H9 (cell line): Measurements from ENCODE around the gene BAX. TPM values are rescaled to one million over a fixed set of nuclear protein-coding genes. Genes with fewer than 3 reads are reported as not detected.
A peak's percentile ranks its signal among the peaks of the same experiment; 100 is the strongest.

ENCODE experiments used
- DNase-seq: peaks from one replicate; pipeline ENCODE4 v3.0.0-alpha.2; 2017
- H2AFZ ChIP-seq: one replicate; pipeline ENCODE4 v1.6.1; 2013; ENCODE audit warnings: mild to moderate bottlenecking, low read length, control low read depth, moderate library complexity
- H2AK5ac ChIP-seq: 2 replicates; pipeline ENCODE4 v1.6.1; 2013; ENCODE audit warnings: low read length, control low read depth, mixed read lengths; ENCODE audit not compliant: insufficient read length
- H2BK120ac ChIP-seq: one replicate; pipeline ENCODE4 v1.6.1; 2013; ENCODE audit warnings: low read depth, mild to moderate bottlenecking, low read length, control low read depth, inconsistent platforms; ENCODE audit not compliant: poor library complexity, severe bottlenecking
- H2BK12ac ChIP-seq: 2 replicates; pipeline ENCODE4 v1.6.1; 2013; ENCODE audit warnings: low read length, control low read depth, mixed read lengths, low read depth; ENCODE audit not compliant: insufficient read length
- H2BK15ac ChIP-seq: 2 replicates; pipeline ENCODE4 v1.6.1; 2013; ENCODE audit warnings: low read depth, low read length, control low read depth
- H2BK20ac ChIP-seq: one replicate; pipeline ENCODE4 v1.6.1; 2013; ENCODE audit warnings: low read depth, mild to moderate bottlenecking, low read length, control low read depth, inconsistent platforms; ENCODE audit not compliant: poor library complexity, severe bottlenecking
- H2BK5ac ChIP-seq: 2 replicates; pipeline ENCODE4 v1.6.1; 2013; ENCODE audit warnings: low read length, control low read depth, mixed read lengths; ENCODE audit not compliant: insufficient read length
- H3K14ac ChIP-seq: 2 replicates; pipeline ENCODE4 v1.6.1; 2013; ENCODE audit warnings: low read length, control low read depth; ENCODE audit not compliant: insufficient read depth
- H3K18ac ChIP-seq: 2 replicates; pipeline ENCODE4 v1.6.1; 2013; ENCODE audit warnings: low read depth, mild to moderate bottlenecking, mixed read lengths, low read length, control low read depth; ENCODE audit not compliant: insufficient read length
- H3K23ac ChIP-seq: 2 replicates; pipeline ENCODE4 v1.6.1; 2013; ENCODE audit warnings: low read length, control low read depth, mixed read lengths, low read depth; ENCODE audit not compliant: insufficient read length
- H3K23me2 ChIP-seq: 2 replicates; pipeline ENCODE4 v1.6.1; 2013; ENCODE audit warnings: low read depth, mild to moderate bottlenecking, mixed read lengths, low read length, control low read depth; ENCODE audit not compliant: insufficient read length, poor library complexity, severe bottlenecking
- H3K27ac ChIP-seq: 2 replicates; pipeline ENCODE4 v1.5.1; 2013; ENCODE audit warnings: low read length, control low read depth, mixed read lengths, low read depth; ENCODE audit not compliant: insufficient read length
- H3K27me3 ChIP-seq: 2 replicates; pipeline ENCODE4 v1.6.1; 2013; ENCODE audit warnings: low read length, control low read depth, inconsistent platforms; ENCODE audit not compliant: insufficient read depth
- H3K4ac ChIP-seq: 2 replicates; pipeline ENCODE4 v1.6.1; 2013; ENCODE audit warnings: low read depth, mild to moderate bottlenecking, control low read depth, inconsistent platforms, low read length, moderate library complexity
- H3K4me1 ChIP-seq: 2 replicates; pipeline ENCODE4 v1.6.1; 2013; ENCODE audit warnings: low read length, control low read depth, inconsistent platforms; ENCODE audit not compliant: insufficient read depth
- H3K4me2 ChIP-seq: 2 replicates; pipeline ENCODE4 v1.6.1; 2013; ENCODE audit warnings: low read length, control low read depth, mixed read lengths; ENCODE audit not compliant: insufficient read length, insufficient read depth
- H3K56ac ChIP-seq: 2 replicates; pipeline ENCODE4 v1.6.1; 2013; ENCODE audit warnings: low read depth, mild to moderate bottlenecking, mixed read lengths, low read length, control low read depth; ENCODE audit not compliant: insufficient read length
- H3K79me1 ChIP-seq: 2 replicates; pipeline ENCODE4 v1.6.1; 2013; ENCODE audit warnings: low read depth, mild to moderate bottlenecking, moderate library complexity, low read length, control low read depth, inconsistent platforms; ENCODE audit not compliant: insufficient read depth, poor library complexity, severe bottlenecking
- H3K79me2 ChIP-seq: 2 replicates; pipeline ENCODE4 v1.6.1; 2013; ENCODE audit warnings: low read length, control low read depth, inconsistent platforms; ENCODE audit not compliant: insufficient read depth
- H3K9ac ChIP-seq: 2 replicates; pipeline ENCODE4 v1.6.1; 2013; ENCODE audit warnings: low read length, control low read depth, mixed read lengths; ENCODE audit not compliant: insufficient read length; ENCODE audit errors: extremely low read depth
- H3K9me3 ChIP-seq: one replicate; pipeline ENCODE4 v1.6.1; 2013; ENCODE audit warnings: low read depth, low read length, inconsistent platforms; ENCODE audit not compliant: control insufficient read depth
- H3T11ph ChIP-seq: one replicate; pipeline ENCODE4 v1.6.1; 2013; ENCODE audit warnings: mild to moderate bottlenecking, low read length, control low read depth, inconsistent platforms
- H4K20me1 ChIP-seq: one replicate; pipeline ENCODE4 v1.6.1; 2013; ENCODE audit not compliant: control insufficient read depth, insufficient read length, insufficient read depth
- H4K5ac ChIP-seq: 2 replicates; pipeline ENCODE4 v1.6.1; 2013; ENCODE audit warnings: low read depth, mild to moderate bottlenecking, mixed read lengths, low read length, control low read depth; ENCODE audit not compliant: insufficient read length
- H4K8ac ChIP-seq: replicated peaks from 2 replicates; pipeline ENCODE4 v1.6.1; 2013; ENCODE audit warnings: low read length, control low read depth, mixed read lengths, low read depth; ENCODE audit not compliant: insufficient read length
- H4K91ac ChIP-seq: 2 replicates; pipeline ENCODE4 v1.6.1; 2013; ENCODE audit warnings: low read depth, mild to moderate bottlenecking, moderate library complexity, mixed read lengths, low read length, control low read depth; ENCODE audit not compliant: insufficient read length
- H3K27ac Mint-ChIP-seq, 3 experiments: 2 replicates in 2 of 3; 3 replicates in 1 of 3; pipeline ENCODE4 v1.8.0; 2020 to 2021; ENCODE audit warnings: mixed read lengths in 3 of 3, mild to moderate bottlenecking in 1 of 3, moderate library complexity in 1 of 3
- H3K27me3 Mint-ChIP-seq: 2 replicates; pipeline ENCODE4 v1.8.0; 2021; ENCODE audit warnings: low read depth, mild to moderate bottlenecking, moderate library complexity, mixed read lengths
- H3K36me3 Mint-ChIP-seq, 3 experiments: 2 replicates in 2 of 3; 3 replicates in 1 of 3; pipeline ENCODE4 v1.8.0; 2020 to 2021; ENCODE audit warnings: low read depth in 3 of 3, mixed read lengths in 3 of 3; ENCODE audit not compliant: insufficient read depth in 1 of 3
- H3K4me1 Mint-ChIP-seq, 2 experiments: 2 replicates each; pipeline ENCODE4 v1.8.0; 2020; ENCODE audit warnings: mixed read lengths in 2 of 2
- H3K4me3 Mint-ChIP-seq, 2 experiments: 2 replicates in 1 of 2; 3 replicates in 1 of 2; pipeline ENCODE4 v1.8.0; 2020 to 2021; ENCODE audit warnings: mild to moderate bottlenecking in 2 of 2, mixed read lengths in 2 of 2, moderate library complexity in 1 of 2
- H3K9me3 Mint-ChIP-seq, 2 experiments: 2 replicates in 1 of 2; 3 replicates in 1 of 2; pipeline ENCODE4 v1.8.0; 2020; ENCODE audit warnings: mild to moderate bottlenecking in 2 of 2, mixed read lengths in 2 of 2, moderate library complexity in 1 of 2
- CTCF ChIP-seq: fragments of 200-600 bp; sonication (generic); conservative IDR thresholded peaks from 3 replicates; pipeline ENCODE4 v1.8.0; 2021; ENCODE audit warnings: antibody characterized with exemption, mild to moderate bottlenecking
- WGBS: extraction: QIAGEN DNeasy Blood & Tissue Kit; methylation state at CpG from one replicate; pipeline ENCODE4 v1.1.7; 2013; ENCODE audit warnings: missing lambda C conversion rate, low lambda C conversion rate, mixed read lengths; ENCODE audit not compliant: insufficient read length; ENCODE audit errors: extremely low coverage; 5-methylcytosine and 5-hydroxymethylcytosine counted together
- total RNA-seq: library from RNA; stranded (reverse); gene quantifications from 2 replicates; pipeline ENCODE4 v1.2.1, GENCODE V29; 2021

BAX gene
- total RNA-seq, 1 experiment from 2014 or later, result 310 TPM

GRCh38 chr19:48961051-48961649, 6.5 kb downstream of the BAX start:
- no peak overlapping the region for H3K14ac ChIP-seq
- H2AK5ac ChIP-seq, result no peak overlapping the region
- H3K79me1 ChIP-seq, result peaks cover 3% of the 10 kb centered on the region
- peaks cover 12% of the 10 kb centered on the region for H3K23me2 ChIP-seq
- no peak overlapping the region for H2BK15ac ChIP-seq
- H3K9me3 Mint-ChIP-seq, result peaks cover 0 to 5% of the 10 kb centered on the region in 2 experiments; a peak in 2 of 5 replicates
- TF ChIP-seq CTCF, result no peak
- no peak overlapping the region for H2BK20ac ChIP-seq
- H2AFZ ChIP-seq, result no peak overlapping the region
- no peak overlapping the region for H2BK120ac ChIP-seq
- no peaks in the 10 kb centered on the region for H3K79me2 ChIP-seq
- no peak overlapping the region for H3K27ac ChIP-seq
- H3K36me3 Mint-ChIP-seq, result peaks cover 17 to 57% (median 46%) of the 10 kb centered on the region in 3 experiments; a peak in 6 of 7 replicates
- no peak overlapping the region for H4K91ac ChIP-seq
- H3K56ac ChIP-seq, result no peak overlapping the region
- H3K4me1 Mint-ChIP-seq, result peaks cover 29 to 34% of the 10 kb centered on the region in 2 experiments
- H3K27me3 ChIP-seq, result no peaks in the 10 kb centered on the region
- no peak overlapping the region for H2BK12ac ChIP-seq
- H4K5ac ChIP-seq, result no peak overlapping the region
- WGBS, result no CpG with 5 or more reads among the region's 19 CpGs
- peaks cover 3% of the 10 kb centered on the region for H4K20me1 ChIP-seq
- no peaks in the 10 kb centered on the region; the same call in 1 of the 2 replicates for H3K4me1 ChIP-seq
- no peaks in the 10 kb centered on the region for H3K9me3 ChIP-seq
- H2BK5ac ChIP-seq, result no peak overlapping the region
- H3K4me2 ChIP-seq, result no peak overlapping the region
- no peak overlapping the region for H3K9ac ChIP-seq
- H3T11ph ChIP-seq, result no peak overlapping the region
- H3K23ac ChIP-seq, result no peak overlapping the region
- peak overlapping the region in 2 of 3 experiments; percentile 9 to 83; a peak in 3 of 7 replicates for H3K27ac Mint-ChIP-seq
- H3K18ac ChIP-seq, result no peak overlapping the region
- H4K8ac ChIP-seq, result no peak overlapping the region
- H3K4ac ChIP-seq, result no peak overlapping the region
- peak overlapping the region in 1 of 2 experiments; percentile 55; a peak in 2 of 5 replicates for H3K4me3 Mint-ChIP-seq
- no peak for DNase-seq
- H3K27me3 Mint-ChIP-seq, result peaks cover 2% of the 10 kb centered on the region; the same call in 1 of the 2 replicates
